ENCODE results near the gene PPP1R26.

Gene PPP1R26

DNA sequence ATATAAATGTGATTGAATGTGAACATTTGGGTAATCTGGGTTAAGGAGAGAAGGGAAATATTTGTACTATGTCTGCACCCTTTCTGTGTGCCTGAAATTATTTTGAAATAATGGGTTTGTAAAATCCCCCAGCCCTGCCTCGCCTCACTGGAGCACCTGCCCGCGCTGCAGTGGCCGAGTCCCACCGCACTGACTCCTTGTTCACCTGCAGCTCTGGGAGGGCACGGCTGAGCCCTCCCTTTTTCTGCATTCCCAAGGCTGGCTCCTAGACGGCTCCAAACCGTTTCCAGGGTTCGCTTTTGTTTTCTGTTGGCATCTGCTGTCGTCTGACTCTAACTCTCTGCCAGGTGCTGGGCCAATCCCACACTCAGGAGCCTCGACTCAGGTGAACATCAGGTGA is 17.6 kb upstream of the PPP1R26 start:
- DNase-seq: no peak

DNA sequence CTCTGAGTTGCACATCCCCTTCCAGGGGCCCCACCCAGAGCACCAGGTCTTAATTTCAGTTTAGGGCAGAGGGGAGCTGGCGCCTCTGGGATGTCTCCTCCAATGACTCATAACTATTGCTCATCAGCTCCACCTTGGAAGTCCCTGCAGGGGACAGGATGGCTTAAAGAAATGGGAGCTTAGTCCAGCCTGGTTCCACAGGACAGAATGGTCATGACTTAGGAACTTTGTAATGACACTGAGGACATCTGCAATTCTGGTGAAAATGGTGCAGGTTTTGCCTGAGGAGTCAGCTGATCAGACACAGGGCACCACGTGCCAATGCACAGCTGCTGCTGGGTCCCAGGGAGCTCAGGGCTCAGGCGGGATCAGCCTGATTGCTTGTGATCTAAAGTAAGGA is 16.4 kb upstream of the PPP1R26 start:
- no peak for DNase-seq

DNA sequence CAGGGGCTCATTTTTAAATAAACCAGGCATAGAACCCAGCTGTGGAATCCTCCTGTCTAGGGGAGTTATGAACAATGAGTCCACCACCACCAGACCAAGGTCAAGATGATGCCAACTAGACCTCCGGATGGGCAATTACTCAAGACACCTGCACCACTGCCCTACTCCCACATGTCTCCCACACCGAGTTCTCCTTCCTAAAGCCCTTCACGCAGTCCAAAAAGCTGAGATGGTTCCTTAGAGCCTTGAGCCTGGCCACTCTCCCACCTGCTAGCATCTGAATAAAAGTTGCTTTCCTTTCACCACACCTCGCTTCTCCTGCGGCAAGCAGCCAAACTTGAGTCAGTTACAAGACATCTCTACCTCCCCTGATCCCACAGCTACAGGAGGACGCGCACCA is 15.4 kb upstream of the PPP1R26 start:
- no peak for DNase-seq

DNA sequence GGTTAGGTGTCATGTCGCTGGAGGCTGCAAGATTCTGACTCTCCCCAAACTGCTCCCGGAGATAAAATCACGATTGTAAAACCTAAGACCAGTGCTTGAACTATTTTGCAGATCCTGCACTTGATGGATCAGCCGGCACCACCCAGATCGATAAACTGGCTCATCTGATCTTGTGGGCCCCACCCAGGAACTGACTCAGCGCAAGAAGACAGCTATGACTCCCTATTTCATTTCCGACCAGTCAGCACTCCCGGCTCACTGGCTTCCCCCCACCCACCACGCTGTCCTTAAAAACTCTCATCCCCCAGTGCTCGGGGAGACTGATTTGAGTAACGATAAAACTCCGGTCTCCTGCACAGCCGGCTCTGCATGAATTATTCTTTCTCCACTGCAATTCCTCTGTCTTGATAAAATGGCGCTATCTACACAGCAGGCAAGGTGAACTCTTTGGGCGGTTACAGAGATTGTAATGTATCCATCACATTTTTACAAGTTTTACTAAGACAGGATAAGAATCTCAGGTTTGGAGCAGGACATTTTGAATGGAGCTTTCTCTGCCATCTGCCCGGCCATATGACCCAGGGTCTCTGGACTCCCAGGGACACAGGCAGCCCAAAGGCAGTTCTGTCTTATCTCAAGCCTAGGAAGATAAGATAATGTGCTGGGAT is 10.6 kb upstream of the PPP1R26 start:
- DNase-seq: peak; percentile 37

DNA sequence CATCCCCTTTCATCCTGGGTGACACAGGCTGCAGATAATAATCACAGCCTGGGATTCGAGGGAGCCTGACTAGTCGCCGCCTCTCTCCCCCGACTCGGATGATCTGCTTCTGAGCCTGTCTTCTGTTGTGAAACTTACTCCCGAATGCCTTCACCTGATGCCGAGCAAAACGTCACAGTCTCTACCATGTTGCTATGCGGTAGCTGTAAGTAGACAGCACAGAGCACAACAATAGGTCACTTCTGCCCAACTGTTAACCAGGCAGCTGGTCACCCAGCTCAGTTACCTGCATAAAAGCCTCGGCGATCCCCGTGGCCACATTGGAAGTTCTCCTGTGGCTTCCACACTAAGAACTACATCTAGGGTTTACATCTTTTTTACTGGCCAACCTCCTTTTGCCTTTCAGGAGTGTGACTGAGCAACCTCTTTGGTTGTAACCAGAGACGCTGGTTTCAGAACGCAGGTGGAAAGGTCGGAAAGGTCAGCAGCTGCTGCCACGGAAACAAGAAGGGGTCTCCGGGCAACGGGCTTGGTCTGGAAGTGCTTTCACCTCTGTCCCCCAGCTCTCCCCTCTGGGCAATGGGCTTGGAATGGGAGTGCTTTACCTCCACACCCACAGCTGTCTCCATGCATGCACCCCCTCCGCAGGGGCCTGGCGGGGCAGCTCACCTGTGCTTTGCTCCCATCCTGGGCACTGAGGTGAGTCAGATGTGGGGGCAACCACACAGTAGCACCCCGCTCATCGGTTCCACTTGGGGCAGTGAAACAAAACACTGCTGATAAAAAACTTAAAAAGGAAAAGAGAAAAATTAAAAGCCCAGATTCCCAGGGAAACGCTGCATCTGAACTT is 7.6 kb upstream of the PPP1R26 start:
- DNase-seq: no peak

DNA sequence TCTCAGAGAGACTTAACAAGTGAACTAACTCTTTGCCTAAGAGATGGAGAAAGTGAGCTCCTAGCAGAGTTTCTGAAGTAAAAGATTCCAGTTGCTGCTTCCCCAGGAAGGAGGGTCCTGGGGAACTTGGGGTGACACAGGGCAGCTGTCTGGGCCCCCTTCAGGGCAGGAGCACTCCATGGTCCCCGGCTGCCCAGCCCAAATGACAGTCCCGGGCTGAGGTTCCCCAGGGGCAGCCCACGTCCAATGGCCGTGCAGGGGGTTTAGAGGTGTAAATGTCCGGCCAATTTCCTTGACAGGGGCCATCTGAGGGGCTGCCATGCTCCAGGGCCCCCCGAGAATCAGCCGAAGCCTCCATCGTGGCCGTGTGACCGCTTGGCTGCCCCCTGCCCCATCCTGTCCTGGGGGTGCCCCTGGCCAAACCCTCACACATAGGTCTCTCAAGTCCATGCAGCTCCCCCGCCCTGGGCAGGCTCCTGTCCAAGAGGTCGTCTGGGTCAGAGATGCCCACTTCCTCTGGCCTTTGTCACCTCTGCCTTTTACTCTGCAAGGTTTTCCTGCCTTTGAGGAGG is 5.5 kb upstream of the PPP1R26 start:
- DNase-seq: no peak

DNA sequence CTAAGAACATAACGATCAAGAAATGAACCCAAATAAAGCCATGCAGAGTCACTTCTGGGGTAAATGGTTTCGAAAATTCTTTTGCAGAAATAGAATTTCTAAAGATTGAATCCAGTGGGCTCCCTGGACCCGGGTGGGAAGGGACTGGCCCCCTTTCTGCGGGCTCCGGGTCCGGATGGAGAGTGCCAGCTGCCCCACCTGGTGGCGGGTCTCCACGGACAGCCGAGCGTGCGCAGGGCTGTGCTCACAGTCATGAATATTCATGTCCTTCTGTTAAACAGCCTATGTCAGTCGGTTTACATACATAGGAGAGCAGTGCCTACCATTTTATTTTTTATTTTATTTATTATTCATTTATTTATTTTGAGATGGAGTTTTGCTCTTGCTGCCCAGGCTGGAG is 4.7 kb upstream of the PPP1R26 start:
- no peak for DNase-seq

DNA sequence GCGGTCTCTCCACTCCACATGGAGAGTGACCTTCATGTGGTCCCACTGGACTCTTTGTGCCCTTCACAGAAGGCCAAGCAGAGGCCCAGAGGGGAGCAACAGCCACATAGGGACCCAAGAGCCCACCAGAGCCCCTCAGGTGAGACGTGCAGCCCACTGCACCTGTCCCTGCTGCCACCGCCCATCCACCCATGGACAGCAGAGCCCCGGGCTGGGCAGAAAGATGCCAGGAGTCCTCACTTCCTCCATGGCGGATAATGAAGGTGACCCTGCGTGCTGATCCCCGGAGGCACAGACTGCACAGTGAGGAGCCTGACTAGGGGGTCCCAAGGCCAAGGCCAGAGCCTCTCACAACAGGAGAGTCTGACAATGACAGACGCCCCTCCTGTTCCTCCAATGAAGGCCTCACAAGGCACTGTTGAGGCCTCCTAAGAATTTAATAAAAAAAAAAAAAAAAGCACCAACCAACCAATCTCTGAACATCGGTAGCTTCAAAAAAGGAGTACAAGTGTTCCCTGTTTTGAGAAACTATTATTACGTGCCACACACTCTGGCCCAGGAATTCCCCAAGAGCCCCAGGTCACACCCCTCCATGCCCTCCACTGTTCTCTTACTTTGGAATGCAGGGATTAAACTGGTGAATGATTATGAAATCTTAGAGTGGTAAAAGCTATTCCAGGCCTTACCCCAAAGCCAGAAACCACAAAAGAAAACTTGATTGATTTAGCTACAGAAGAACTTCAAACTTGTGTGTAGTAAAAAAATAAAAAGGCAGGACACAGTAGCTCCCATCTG is 2.8 kb upstream of the PPP1R26 start:
- DNase-seq: no peak

DNA sequence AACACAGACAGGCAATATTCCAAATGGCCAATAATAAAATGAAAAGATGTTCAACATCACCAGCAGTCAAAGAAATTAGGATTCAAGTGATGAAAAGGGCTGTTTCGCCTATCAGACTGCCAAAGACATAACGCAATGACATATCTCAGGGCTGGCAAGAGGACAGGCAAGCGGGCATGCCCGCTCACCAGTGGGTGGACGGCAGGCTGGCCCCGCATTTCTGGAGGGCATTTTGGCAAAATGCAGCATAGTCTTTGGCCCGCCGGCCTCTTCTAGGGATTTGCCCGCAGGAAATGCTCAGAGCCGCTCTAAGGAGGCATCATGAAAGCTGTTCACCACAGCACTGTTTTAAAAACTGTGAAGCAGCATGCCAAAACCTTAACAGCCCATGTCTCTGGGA is 1.4 kb upstream of the PPP1R26 start:
- no peak for DNase-seq

DNA sequence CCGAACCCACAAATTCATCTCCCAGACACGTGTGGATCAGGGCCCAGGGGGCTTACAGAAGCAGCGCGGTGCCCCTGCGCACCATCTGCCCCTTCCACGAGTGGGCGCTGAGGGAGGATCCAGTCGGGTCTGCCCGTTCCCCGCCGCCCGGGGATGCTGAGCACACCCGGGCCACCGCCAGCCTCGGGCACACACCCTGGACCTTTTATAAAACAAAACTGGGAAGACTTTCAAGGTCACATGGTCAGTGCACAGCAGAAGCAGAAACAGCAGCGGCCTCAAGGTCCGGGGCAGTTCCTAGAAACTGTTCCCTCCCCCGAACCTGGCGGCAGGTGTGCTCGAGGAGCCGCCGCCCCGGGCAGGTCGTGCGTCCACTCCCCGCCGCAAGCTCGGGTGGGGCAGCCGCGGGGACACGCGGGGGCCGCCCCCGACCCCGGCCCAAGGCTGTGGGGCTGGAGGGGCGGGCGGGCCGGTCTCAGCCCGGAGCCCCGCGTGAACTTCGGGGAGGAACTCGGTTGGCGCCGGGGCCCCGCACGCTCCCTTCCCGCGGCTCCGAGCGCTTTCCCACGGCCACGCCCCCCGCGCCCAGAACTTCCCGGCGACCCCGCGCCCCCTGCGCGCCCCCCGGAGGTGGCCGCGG is 633 bp upstream of the PPP1R26 start:
- DNase-seq: no peak

DNA sequence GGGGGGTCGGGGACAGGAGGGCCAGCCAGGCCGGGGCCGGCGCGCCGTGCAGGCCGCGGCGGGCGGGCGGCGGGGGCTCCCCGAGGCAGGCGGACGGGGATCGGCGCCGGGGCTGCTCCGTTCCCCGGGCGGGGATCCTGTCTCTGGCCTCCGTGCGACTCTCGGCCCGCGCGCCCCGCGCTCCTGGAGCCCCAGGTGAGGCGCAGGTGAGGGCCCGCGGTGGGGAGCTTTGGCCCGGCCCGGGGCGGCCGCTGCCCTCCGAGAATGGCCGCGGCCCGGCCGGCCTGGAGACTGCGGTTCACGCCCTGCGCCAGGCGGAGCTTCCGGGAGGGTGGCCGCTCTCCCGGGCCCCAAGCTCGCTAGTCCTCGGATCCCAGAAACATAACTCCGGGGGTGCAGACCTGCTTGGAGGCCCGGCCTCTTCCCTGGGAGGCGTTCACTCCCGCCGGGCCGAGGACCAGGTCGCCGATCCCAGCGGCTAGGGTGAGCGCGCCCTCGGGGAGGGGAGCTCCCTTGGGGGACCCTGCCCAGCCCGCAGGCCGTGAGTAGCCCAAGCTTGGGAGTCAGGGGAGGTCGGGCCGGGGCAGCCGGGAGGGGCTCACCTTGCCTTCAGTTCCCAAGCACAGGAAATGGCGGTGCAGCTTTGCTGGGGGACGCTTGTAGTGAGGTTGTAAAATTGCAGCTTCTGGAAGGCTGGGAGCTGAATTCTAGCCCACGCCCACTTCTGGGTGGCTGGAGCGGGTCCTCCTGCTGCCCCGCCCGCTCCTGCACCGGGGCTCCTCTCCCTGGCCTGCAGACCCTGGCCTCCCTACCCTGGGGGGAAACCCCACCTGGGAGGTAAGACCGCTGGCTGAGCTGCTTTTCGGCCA is 723 bp downstream of the PPP1R26 start:
- DNase-seq: no peak

DNA sequence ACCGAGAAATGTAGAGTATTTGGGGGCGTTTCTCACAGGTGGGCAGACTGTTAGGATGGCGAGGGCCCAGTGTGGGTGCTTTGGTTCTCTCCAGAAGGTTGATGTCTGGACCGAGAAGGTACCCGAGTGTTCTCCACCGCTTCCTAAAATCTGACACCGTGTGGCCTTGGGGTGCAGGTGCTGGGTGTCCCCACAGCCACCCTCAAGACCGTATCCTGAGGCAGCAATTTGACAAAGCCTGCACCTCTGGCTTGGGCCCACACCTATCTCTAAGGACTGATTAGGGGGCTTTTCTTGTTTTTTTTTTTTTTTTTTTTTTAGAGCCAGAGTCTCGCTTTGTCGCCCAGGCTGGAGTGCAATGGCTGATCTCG is 1.3 kb downstream of the PPP1R26 start:
- no peak for DNase-seq

DNA sequence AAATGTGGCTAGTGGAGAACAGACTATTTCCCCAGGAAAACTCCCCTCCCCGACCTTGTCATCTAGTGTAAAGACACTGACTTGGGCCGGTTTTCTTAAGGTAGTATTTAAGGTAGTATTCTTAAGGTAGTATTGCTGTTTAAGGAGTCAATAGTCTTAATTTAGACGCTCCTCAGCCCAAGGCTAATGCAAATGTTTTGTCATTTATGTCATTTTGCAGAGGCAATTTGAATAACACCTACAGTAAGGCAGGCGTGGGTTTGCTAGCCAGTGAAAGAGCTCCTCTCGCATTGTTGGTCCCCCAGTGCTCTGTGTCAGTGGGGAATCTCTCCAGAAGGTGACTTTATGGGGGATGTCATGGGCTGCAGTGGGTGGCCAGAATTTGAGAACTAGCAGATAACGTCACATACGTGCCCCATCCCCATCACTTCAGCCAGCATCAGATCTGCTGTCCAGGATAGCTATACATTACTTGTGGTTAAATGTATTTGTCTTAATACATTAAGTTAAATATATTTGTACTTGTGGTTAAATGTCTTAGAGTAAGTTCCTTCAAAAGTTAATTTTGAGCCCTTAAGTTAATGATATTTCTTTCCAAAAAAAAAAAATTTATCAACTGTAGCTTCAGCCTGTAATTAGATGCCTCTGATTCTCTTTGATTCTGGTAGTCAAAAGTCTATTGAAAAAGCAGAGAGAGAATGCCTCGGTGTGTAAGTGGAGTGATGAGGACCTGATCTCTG is 2.6 kb downstream of the PPP1R26 start:
- no peak for DNase-seq

DNA sequence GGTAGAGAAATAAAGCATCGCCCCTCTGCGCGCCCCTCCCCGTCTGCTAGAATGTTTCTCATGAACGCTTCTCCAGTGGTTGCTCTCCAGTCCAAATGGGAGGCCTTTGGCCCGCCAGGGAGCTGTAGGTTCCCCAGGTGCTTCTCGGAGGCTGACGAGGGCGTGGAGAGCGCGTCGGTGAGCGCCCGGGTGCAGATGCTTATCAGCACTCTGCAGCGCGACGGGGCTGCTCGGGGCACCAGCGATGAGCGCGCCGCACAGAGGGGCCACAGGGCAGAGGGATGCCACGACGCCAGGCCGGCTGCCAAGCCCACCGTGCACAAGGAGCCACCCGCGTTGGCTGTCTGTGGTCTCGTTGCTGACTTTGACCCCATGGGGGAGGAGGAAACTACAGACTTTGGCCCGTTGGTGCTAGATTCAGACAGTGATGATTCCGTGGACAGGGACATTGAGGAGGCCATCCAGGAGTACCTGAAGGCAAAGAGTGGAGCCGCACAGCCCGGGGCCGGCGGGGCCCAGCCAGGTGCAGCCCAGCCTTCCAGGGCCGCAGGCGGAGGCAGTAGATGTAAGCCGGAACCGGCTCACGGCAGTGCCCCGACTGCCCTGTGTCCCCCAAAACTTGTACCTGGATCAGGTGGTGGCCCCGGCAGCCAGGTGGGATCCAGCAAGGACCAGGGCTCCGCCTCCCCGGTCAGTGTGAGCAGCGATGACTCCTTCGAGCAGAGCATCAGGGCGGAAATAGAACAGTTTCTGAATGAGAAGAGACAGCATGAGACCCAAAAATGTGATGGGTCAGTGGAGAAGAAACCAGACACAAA is 5.1 kb downstream of the PPP1R26 start:
- no peak for DNase-seq

DNA sequence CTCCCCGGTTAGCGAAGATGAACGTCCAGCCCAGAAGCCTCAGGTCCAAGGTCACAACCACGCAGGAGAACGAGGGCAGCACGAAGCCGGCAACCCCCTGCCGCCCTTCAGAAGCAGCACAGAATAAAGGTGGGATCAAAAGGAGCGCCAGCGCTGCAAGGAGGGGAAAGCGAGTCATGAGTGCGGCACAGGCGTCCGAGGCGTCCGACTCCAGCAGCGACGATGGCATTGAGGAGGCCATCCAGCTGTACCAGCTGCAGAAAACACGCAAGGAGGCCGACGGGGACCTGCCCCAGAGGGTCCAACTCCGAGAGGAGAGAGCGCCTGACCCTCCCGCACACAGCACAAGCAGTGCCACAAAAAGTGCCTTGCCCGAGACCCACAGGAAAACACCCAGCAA is 5.8 kb downstream of the PPP1R26 start:
- DNase-seq: no peak

DNA sequence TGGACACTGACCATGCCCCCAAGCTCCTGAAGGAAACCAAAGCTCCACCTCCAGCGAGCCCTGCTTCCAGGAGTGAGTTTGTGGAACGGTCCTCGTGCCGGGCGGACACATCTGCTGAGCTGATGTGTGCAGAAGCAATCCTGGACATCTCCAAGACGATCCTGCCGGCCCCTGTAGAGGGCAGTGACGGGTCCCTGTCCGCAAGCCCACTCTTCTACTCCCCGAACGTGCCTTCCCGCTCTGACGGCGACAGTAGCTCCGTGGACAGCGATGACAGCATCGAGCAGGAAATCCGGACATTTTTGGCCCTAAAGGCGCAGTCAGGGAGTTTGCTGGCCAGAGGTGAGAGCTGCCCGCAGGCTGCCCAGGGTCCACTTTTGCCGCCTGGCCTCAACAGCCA is 6.2 kb downstream of the PPP1R26 start:
- DNase-seq: no peak

DNA sequence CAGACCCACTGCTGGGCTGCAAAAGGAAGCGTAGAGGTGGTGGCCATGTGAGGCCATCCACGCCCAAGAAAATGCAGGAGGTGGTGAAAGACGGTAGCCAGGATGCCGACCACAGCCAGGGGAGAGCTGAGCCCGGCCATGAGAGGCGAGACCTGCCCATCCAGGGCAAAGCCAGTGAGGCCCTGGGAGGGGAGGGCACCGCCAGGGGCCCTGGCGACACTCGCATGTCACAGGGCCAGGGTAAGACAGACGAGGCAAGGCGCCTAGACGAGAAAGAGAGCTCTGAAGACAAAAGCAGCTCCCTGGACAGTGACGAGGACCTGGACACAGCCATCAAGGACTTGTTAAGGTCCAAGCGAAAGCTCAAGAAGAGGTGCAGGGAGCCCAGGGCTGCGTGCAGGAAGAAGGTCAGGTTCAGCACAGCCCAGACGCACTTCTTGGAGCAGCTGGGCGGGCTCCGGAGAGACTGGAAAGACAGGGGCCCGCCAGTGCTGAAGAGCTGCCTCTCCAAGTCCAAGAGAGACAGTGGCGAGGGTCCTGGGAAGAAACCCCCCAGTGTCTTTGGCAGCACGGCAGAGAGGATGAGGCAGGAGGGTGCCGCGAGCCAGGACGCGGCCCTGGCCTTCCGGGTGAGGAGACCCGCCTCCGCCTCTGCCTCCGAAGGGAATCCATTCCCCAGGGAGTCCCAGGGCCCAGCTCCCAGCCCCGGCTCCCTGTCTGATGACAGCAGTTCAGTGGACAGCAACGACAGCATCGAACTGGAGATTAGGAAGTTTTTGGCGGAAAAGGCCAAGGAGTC is 6.9 kb downstream of the PPP1R26 start:
- no peak for DNase-seq

DNA sequence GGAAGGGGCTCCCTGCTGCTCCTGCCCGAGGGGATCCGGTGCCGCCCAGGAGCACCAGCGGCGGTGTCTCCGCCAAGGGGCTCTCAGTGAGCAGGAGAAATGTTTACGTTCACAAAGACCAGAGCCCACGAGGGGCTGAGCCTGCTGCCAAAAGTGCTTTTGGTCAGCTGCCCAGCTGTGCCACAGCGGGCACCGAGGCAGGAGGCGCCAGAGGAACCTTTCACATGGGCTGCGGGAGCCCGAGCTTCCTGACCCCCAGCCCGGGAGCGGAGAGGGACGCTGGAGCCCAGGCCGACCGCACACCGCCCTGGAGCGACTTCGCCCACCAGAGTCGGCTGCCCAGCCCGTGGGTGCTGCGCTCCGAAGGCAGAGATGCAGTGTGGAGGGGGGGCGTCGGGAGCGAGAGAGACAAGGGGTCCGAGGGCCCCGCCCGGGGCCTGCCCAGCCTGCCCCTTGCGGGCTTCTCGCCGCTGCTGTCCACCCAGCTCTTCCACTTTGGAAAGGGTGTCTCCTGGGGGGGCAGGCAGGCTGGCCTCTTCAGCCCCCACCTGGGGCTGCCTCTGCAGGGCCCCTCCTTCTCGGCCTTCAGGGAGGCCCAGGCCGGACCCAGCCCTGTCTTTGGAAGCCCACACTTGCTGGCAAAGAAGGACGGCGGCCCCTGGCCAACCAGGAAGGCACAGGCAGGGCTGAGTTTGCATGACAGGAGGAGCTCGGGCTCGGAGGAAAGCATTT is 7.9 kb downstream of the PPP1R26 start:
- DNase-seq: no peak

DNA sequence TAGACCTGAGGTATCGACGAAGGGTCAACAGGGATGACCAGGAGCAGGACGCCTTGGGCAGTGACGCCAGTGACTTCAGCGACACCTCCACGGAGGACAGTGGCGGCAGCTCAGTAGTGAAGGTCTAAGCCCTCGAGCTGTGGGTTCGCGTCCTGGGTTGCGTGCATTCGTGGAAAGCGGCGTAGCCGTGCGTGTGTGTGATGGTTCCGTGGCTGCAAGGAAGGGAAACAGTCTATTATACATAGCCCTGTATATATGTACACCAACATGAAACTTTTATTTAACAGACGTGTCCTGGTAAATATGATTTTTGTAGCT is 8.4 kb downstream of the PPP1R26 start:
- no peak for DNase-seq

All from activated effector memory CD4-positive, alpha-beta T cell treated with Interleukin-2 at 50 U/mL for 16 hours (primary cell).